ENCODE data around the gene ZBED2.
"Not testable (repeated sequence)": the region's sequence is repeated elsewhere in the genome, so short reads cannot be mapped to it uniquely, and the experiment has no call there.

Gene ZBED2

DNA sequence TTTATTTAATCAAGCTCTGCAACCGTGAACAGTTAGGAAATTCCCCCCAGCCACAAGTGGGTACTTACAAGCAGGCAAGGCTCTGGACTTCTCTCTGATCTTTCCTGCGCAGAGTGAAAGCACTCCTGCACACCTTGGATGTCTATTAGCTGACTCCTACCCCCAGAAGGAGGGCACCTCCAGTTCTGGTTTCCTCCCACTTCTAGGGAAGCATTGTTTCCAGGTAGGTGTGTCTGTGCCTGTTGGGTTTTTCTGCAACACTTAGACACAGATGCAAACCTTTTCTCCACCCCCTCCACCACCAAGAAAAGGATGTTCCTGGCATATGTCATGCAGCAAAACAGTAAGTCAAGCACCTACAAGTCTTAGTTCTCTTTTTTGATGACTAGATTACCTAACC lies at the start of gene ZBED2:
Gene ZBED2 (minus strand): TSS at position 115 of the 400 bp plus-strand sequence. CDS start 1,145 bp downstream, outside the sequence.
- no peak for FAIRE-seq

DNA sequence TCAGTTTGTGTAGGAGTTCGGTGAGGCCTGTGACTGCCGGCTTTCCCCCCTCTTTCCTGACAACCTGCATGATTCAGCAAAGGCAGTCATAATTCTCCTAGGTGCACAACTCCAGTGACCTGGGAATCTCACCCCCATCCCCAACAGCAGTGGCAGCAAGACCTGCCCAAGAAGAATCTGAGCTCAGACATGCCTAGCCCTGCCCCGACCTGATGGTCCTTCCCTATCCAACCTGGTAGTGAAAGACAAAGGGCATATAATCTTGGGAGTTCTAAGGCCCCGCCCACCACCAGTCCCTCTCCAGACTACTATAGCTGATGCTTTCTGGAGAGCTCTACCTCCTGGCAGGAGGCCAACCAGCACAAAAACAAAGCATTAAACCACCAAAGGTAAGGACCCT lies 44.2 kb upstream of the ZBED2 start:
- FAIRE-seq = no peak

- no peak for FAIRE-seq
Measured at GRCh38 chr3:111636366-111636885, 41.3 kb upstream of the ZBED2 start.

GRCh38 chr3:111635403-111635802 lies 40.3 kb upstream of the ZBED2 start:
- FAIRE-seq = peak; percentile 99

GRCh38 chr3:111630638-111631037 lies 35.5 kb upstream of the ZBED2 start:
- FAIRE-seq = not testable (repeated sequence)

DNA sequence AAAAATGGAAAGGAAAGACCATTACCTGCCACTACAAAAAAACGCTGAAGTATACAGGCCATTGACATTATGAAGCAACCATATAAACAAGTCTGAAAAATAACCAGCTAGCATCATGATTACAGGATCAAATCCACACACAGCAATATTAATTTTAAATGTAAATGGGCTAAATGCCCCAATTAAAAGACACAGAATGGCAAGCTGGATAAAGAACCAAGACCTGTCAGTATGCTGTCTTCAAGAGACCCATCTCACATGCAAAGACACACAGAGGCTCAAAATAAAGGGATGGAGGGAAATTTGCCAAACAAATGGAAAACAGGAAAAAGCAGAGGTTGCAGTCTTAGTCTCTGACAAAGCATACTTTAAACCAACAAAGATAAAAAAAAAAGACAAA lies 33.9 kb upstream of the ZBED2 start:
- not testable (repeated sequence) for FAIRE-seq

DNA sequence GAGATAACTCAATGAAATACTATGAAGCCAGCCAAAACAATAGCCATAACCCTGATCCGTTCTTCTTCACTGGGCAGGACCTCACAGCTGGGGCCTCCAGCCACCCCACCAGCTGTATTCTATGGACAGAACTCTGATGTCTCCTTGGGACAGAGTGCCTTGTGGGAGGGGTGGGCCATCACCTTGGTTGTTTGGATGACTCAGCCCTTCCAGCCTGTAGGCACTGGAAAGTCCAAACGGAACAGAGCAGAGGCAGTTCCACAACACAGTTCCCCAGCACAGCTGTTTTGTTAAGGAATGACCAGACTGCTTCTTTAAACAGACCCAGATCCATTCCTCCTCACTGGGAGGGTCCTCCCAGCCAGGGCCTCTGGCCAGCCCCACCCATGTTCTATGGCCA lies 31.9 kb upstream of the ZBED2 start:
- FAIRE-seq = no peak

DNA sequence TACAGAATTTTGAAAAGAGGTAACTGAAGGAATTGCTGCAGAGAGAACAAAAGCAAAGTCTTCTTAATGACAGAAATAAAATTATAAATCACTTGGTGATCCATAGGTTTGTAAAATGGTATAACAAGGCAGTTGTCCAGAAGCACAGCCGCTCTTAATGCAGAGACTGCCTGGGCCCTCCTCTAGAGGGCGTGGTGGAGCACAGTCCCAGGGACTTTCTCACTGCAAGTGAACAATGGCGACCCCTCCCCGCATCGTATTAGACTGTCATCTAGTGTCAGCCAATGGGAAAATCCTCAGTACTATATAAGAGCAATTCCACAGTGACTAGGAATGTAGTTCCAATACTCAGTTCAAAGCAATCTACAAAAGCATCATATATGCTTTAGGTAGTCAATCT lies 26.4 kb upstream of the ZBED2 start:
- no peak for FAIRE-seq

DNA sequence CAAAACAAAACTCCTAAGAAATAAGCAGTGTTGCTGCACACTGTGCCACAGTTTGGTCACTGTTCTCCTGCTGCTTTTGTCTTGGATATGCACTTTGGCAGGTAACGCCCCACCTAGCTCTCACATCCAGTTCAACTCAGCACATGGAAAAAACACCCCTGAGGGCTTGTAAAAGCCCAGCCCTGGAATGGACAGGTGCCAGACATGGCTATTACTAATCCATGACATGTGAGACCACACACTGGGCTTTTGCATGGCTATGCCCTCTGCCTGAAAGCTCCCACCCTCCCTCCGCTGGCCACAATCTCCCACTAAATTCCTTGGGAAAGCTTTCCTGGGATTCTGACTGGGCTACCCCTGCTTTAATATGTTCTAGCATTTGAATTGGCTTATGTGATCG lies 24.7 kb upstream of the ZBED2 start:
- FAIRE-seq = no peak

DNA sequence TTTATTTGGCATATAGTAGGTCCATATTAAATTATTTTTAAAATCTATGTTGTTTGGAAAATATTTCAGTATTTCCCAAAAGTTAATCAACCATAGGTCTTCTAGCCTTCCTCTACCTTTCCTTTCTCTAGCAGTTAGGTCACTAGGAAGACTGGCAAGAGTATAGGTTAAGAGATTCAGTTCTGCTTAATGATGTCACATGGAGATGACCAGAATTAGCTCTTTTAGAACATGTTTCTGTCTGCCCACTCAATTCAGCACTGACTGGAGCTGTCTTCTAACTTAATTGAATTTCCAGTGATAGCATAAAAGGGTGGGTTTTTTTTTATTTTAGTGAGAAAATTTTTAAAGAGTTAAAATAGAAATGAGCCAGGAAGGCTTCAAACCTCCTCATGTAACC lies 23.8 kb upstream of the ZBED2 start:
- FAIRE-seq = no peak

DNA sequence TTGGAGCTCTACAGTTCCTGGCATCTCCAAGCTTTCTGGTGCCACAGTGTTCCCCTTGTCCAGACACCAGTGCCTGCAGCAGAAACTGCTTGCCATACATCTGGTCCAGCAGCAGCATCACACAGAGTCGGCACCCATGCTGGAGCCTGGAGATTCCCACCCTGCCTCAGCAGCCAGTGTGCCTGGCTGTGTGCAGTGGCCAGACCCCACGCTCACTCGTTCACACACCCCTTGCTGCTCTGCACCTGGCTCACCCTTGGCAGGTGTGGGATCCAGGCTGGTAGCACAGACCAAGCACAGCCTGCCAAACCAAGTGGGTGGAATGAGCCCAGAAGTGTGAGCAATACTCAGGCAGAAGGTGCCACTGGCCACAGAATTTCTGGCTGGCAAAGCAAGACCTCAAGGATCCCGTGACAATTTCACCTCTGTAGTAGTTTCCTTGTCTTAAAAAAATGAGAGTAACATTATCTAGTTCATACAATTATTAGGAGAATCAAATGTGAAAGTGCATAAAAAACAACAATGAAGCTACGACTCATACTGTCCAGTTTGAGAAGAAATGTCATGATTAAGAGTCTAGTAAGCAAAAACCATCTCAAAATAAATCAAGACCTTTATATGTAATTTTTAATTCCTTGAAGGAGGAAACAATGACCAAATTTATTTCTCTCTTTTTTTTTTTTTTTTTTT lies 22.9 kb upstream of the ZBED2 start:
- FAIRE-seq = no peak

DNA sequence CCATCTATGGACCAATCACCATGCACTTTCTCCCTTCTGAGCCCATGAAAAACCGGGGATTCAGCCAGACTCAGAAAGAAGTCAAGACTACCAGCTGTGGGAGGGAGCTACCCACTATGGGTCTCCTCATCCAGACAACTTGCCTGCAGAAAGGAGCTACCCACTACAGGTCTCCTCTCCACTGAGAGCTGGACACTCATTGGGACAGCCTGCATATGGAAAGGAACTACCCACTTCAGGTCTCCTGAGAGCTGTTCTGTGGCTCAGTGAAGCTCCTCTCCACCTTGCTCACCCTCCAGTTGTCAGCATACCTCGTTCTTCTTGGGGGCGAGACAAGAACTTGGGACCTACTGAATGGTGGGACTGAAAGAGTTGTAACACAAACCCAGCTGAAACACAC lies 22.3 kb upstream of the ZBED2 start:
- no peak for FAIRE-seq

- FAIRE-seq = no peak
Measured at GRCh38 chr3:111616417-111617105, 21.4 kb upstream of the ZBED2 start.

GRCh38 chr3:111615880-111616279 lies 20.7 kb upstream of the ZBED2 start:
- no peak for FAIRE-seq

GRCh38 chr3:111613294-111613693 lies 18.1 kb upstream of the ZBED2 start:
- no peak for FAIRE-seq

- no peak for FAIRE-seq
Measured at GRCh38 chr3:111610612-111611054, 15.5 kb upstream of the ZBED2 start.

DNA sequence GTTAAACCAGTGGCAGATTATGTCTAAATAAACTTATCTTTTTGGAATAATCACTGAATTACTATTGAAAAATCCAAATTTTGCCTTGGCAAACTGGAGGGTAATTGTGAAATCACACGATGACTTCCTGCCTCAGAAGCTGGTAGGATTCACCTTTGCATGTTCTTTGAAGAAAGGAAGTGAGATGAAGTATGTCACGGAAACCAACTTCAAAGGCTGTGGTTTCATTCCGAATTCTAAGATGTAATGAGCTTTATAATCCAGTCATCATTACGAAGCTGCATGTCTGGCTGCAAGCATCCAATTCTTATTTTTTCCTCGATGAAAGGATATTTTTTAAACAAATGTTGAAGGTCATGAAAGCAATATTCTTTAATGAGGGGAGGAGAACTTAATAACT lies 15.0 kb upstream of the ZBED2 start:
- no peak for FAIRE-seq

DNA sequence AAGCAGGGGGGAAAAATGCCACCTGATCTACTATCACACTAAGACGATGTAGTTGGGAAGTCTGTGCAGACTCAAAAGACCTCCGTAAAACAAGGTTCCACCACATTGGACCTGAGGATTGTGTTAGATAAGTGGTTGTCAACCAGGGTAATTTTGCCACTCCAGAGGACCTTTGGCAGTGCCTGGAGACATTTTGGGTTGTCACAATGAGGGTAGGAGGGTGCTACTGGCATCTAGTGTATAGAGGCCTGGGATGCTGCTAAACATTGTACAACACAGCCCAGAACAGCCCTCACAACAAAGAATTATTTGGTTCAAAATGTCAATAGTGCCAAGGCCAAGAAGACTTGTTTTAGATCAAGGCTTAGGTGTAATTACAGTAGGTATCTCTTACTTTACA lies 14.6 kb upstream of the ZBED2 start:
- no peak for FAIRE-seq

DNA sequence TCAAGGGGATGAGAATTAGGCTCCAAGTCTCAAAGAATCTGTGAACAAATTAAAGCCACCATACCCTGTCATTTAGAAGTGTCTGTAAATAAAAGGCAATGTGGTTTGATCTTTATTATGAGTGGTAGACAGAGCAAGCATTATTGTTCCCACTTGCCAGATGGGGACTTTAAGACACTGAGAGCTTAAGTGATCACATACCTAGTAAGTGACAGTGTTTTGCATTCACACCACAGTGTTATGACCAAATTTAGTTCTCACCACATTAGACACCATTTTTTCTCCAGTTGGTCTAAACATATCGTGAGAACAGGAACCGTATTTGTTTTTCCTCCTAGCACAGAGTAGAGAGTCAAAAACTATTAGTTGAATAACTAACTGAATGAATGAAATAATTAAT lies 13.2 kb upstream of the ZBED2 start:
- no peak for FAIRE-seq

DNA sequence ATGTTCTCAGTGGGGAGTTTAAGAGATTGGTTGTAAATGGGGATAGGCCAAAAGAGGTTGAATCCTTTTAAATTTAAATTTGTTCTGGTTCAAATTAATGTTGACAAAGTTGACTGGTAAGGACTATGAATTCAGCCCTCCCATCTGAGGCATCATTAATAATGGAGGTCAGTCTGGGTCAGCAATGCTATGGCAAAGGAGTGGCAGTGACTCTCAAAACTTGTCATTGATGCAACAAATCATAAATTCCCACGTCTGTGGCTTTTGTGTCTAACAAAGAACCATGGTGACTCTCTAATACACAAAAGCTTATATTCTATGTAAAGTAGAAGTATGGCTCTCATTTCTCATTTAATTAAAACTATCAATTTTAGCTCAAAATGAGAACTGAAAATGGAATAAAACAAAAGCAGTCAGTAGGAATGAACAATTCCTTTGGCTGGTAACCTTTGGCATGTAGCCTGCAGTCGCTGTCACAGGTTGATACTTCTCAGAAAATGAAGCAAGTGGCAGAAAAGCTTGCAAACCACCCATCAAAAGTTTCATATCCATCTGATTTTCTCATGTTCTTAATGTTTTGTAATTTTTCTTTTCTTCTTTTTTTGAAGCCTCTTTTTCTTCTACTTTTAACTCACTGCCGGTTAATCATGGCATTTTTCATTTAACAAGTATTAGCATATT lies 12.2 kb upstream of the ZBED2 start:
- FAIRE-seq = no peak

DNA sequence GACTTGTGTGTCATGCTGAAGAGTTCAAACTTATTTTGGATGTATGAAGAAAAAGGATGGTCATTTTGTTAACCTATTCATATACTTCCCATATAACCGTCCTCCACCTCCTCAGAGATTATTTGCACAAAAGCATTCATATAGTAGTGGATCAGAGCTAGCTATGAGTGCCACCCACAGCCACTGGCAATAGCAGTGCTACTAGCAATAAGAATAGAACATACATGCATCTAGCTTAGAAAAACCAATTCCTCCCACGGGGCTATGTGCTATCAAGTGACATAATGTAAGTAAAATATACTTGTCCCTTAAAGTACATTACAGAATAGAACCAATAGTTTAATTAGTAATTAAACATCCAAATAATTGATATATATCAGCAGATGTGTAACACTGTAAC lies 10.3 kb upstream of the ZBED2 start:
- FAIRE-seq = no peak

DNA sequence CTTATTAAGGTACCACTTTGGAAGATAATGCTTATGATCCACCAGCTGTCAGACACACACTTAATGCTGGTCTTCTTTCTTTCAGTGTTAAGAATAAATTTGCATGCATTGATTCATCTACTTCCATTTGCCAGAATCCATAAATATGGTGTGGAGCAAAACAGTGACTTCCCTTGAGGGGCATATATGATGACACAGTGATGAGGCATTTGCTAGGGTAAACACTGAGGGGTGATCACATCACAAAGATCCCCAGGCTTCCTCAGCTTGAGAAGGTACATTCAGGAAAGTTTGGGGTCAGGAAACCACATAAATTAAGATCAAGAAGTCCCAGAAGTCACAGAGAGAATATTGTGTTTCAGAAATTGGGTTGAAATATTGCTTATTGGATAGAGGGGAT lies 9.9 kb upstream of the ZBED2 start:
- no peak for FAIRE-seq

GRCh38 chr3:111604119-111604518 lies 9.0 kb upstream of the ZBED2 start:
- no peak for FAIRE-seq

DNA sequence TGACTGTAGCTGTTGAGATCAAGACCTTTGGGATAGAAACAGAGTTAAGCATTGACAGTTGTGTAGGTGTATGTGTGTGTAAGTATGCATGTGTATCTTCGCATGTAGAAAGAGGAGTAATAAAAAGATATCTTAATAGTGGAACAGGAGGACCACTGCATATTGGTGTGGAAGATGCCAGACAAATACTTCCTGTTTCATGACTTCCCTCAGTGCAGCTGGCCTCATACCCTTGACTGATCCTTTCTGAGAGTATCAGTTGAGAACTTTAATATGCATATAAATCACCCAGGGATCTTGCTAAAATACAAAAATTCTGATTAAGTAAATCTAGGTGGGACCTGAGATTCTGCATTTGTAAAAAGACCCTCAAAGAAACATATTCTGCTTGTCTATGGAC lies 8.5 kb upstream of the ZBED2 start:
- FAIRE-seq = no peak

All from islet of Langerhans (tissue), 1 donor.